K562 treated with DMSO at 1 percent for 12 hours (cell line): ENCODE data around the gene EME2. TPM values are rescaled to one million over a fixed set of nuclear protein-coding genes. Genes with fewer than 3 reads are reported as not detected.

Source experiments
- total RNA-seq: library from RNA; unstranded; fragments of 300-600 nt; gene quantifications from 2 replicates; pipeline ENCODE4 v1.2.3, GENCODE V29; 2022; ENCODE audit not compliant: insufficient read depth

The EME2 gene, protein sequence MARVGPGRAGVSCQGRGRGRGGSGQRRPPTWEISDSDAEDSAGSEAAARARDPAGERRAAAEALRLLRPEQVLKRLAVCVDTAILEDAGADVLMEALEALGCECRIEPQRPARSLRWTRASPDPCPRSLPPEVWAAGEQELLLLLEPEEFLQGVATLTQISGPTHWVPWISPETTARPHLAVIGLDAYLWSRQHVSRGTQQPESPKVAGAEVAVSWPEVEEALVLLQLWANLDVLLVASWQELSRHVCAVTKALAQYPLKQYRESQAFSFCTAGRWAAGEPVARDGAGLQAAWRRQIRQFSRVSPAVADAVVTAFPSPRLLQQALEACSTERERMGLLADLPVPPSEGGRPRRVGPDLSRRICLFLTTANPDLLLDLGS
- total RNA-seq: 3.5 and 11.1 TPM in 2 replicates

DNA sequence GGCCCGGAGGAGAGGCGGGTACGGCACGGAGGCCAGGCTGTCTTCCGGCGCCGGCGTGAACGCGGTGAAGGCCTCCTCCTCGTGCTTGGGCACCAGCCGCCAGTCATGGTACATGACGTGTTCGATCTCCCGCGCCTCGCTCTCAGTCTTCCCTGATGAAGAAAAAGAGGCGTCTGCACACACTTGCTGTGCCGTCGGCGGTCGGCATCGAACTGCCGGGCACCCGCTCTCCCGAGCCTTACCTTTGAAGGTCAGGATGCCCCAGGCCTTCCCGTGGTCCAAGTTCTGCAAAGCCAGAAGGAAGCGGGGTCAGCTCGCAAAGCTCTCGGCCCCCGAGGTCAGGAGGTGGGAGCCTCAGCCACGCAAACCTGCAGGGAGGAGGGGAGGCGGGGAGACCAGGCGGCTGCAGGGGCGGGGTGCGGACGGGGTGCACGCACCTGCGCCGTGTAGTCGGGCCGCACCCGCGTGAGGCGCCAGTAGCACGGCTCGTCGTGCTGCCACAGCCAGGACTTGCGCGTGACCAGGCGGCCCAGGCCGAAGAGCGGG lies at the start of gene EME2:
Gene EME2, plus strand, starts transcription at position 449 of the 546 bp plus-strand sequence. CDS start 418 bp downstream, outside the sequence.

DNA sequence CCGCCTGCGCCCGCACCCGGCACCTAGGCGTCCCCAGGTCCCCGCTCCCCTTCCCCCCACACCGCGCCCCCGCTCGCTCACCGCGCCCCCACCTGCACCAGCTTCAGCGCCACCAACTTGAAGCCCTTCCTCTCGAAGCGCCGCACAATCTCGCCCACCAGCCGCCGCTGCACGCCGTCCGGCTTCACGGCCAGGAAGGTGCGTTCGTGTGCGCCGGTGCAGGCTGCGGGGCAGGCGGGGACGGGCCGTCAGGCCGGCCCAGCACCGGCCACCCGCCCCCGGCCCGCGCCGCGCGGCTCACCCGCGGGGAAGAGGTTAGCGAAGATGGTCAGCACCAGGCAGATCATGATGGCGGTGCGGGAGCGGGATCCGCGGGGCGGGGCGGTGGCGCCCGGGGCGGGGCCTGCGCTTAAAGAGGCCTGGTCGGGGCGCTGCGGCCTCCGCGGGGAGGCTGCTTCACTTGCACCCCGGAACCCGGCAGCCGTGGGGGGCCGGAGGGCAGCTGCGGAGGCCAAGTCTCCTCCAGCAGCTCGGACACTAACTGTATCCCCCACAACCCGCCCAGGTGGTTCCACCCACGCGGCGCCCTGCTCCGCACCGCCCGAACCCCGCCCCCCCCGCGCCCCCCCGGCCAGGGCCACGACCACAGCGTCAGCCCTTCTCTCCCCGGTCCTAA lies 1.3 kb upstream of the EME2 start, which contains the start of gene NME3:
Gene NME3, minus strand, starts transcription at position 356 of the 676 bp plus-strand sequence. Its CDS starts 9 bp downstream, at position 347.

DNA sequence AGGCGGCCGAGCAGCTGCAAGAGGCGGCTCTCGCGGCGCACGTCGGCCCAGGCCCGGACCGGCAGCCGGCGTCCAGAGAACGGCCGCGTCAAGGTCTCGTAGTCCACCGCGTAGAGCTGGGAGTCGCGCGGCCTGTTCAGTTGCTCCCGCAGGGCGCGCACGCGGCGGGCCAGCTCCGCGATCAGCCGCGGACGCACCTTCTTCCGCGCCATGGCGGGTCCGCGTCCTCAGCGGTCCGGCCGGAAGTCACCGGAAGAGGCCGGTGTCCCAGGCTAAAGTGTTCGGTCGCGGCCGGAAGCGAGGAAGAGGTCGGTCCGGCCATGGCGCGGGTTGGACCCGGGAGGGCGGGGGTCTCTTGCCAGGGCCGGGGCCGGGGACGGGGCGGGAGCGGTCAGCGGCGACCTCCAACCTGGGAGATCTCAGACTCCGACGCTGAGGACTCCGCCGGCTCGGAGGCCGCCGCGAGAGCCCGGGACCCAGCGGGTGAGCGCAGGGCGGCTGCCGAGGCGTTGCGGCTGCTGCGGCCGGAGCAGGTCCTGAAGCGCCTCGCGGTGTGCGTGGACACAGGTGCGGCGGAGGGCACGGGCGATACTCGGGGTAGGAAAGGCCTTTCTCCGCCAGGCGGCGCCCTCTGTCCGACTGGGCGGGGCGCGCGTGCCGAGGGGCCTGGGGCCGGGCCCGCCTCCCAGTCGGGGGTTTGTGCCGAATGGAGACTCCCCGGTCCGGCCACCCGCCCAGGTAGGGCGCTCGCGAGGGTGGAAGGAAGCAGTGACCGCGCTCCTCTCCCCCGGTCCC lies 495 bp downstream of the EME2 start, which contains the start of gene MRPS34:
Gene MRPS34, minus strand, starts transcription at position 227 of the 795 bp plus-strand sequence. Its CDS starts 15 bp downstream, at position 212.

DNA sequence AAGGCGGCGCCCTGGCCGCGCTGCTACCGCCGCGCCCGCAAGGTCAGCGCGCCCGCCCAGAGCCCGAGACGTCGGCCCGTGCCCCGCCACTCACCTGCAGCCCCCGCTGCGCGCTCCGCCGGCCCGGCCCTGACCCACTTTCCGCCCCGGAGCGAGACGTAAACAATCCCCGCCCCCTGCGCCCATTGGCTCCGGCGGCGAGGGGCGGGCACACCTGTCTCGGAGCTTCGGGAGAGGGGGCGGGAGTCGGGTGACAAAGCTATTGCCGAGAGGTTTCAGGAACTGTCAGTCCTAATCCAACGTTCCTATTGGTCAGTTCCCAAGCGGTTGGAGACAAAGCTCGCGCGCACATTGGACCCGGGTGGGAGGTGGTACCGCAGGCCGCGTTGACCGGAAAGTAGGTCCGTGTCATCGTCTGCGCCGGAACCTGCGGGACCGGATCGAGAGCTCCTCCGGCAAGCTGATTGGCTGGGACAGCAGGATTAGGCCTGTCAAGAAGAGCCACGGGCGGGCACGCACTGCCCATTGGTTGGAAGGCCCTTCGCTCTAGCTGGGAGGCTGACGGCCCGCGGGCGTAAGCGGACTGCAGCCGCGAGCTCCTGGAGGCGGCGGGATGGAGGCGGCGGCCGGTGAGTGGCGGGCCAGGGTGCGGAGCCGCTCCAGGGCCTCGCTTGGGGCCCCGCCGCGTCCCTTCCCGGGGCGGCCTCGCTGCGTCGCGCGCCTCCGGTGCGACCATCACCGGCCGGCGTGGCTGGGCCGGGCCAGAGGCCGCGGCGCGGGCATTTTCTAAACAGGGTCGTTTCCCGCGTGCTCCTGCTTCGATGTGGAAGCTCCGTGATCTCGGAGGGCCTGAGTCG lies 10.0 kb downstream of the EME2 start, which contains the start of the genes NUBP2 and SPSB3:
Gene NUBP2, plus strand, starts transcription at position 553 of the 857 bp plus-strand sequence. Its CDS starts 61 bp downstream, at position 614.
Gene SPSB3, minus strand, starts transcription at position 164 of the 857 bp plus-strand sequence. CDS start 1,088 bp downstream, outside the sequence.

DNA sequence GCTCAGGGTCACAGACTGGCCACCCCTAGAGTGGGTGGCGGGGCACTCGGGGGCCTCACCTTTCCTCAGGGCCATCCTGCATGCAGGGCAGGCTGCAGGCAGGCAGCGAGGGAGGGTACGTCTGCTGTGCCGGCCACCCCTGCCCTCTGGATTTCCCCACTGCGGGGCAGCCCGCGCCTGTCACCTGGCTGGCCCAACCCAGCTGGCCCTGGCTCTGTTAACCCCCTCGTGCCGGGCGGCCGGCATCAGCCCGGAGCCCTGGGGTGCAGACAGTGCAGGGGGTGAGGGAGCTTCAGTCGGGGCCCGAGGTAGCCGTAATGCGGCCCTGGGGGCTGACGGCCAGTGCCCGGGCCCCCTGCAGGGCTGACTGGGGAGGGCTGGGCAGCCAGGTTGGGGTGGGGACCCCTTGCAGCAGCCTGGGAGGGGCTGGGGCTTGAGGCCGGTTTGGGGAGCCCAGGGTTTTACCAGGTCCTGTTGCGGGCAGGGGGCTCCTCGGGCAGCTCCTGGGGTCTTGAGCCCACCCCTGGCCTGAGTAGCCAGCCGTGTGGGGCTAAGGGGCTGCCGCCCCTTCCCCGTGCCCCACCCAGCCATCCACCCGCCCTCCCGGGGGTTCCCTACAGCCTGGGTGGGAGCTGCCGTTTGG lies 21.1 kb downstream of the EME2 start, which contains the start of gene IGFALS:
Gene IGFALS, minus strand, starts transcription at position 128 of the 643 bp plus-strand sequence. Its CDS starts 53 bp downstream, at position 75.

Other genes with a start within 250 kb of the EME2 start
- gene TMEM204, start 239.1 kb upstream of the EME2 start, total RNA-seq: not detected in 2 replicates
- 3.2 and 6.6 TPM in 2 replicates for gene IFT140, start 160.7 kb upstream of the EME2 start, total RNA-seq
- 3.0 and 11.4 TPM in 2 replicates for gene CRAMP1, start 160.4 kb upstream of the EME2 start, total RNA-seq
- gene JPT2, start 94.5 kb upstream of the EME2 start, total RNA-seq: 31.3 and 62.9 TPM in 2 replicates
- 14.0 and 50.6 TPM in 2 replicates for gene MAPK8IP3, start 66.6 kb upstream of the EME2 start, total RNA-seq
- gene NME3, start 1.3 kb upstream of the EME2 start, total RNA-seq: 55.4 and 83.8 TPM in 2 replicates
- gene MRPS34, start 324 bp downstream of the EME2 start, total RNA-seq: 170 and 217 TPM in 2 replicates
- gene SPSB3, start 9.8 kb downstream of the EME2 start, total RNA-seq: 80.4 and 89.8 TPM in 2 replicates
- gene NUBP2, start 10.2 kb downstream of the EME2 start, total RNA-seq: 119 and 185 TPM in 2 replicates
- 0.51 TPM in 1 of 2 replicates, not detected in the other for gene IGFALS, start 20.9 kb downstream of the EME2 start, total RNA-seq
- 87.9 and 95.5 TPM in 2 replicates for gene HAGH, start 54.0 kb downstream of the EME2 start, total RNA-seq
- 22.3 and 24.5 TPM in 2 replicates for gene FAHD1, start 54.4 kb downstream of the EME2 start, total RNA-seq
- 35.2 and 61.4 TPM in 2 replicates for gene MEIOB, start 99.4 kb downstream of the EME2 start, total RNA-seq
- gene HS3ST6, start 145.6 kb downstream of the EME2 start, total RNA-seq: not detected in 2 replicates
- gene MSRB1, start 170.4 kb downstream of the EME2 start, total RNA-seq: 142 and 157 TPM in 2 replicates
- gene RPL3L, start 181.9 kb downstream of the EME2 start, total RNA-seq: not detected in 2 replicates
- gene NDUFB10, start 186.7 kb downstream of the EME2 start, total RNA-seq: 209 and 233 TPM in 2 replicates
- gene RPS2, start 192.0 kb downstream of the EME2 start, total RNA-seq: 6,317 and 9,099 TPM in 2 replicates
- 1.3 TPM in 1 of 2 replicates, not detected in the other for gene RNF151, start 194.0 kb downstream of the EME2 start, total RNA-seq
- 37.2 and 53.2 TPM in 2 replicates for gene TBL3, start 199.2 kb downstream of the EME2 start, total RNA-seq
- gene NOXO1, start 208.7 kb downstream of the EME2 start, total RNA-seq: 0.89 TPM in 1 of 2 replicates, not detected in the other
- gene GFER, start 211.4 kb downstream of the EME2 start, total RNA-seq: 46.5 and 60.5 TPM in 2 replicates
- 24.1 and 36.4 TPM in 2 replicates for gene SYNGR3, start 217.2 kb downstream of the EME2 start, total RNA-seq
- 71.6 and 98.5 TPM in 2 replicates for gene ZNF598, start 237.0 kb downstream of the EME2 start, total RNA-seq
- 1.8 and 4.4 TPM in 2 replicates for gene NPW, start 247.0 kb downstream of the EME2 start, total RNA-seq